Stimulated activated CD8-positive, alpha-beta memory T cell treated with anti-CD3 and anti-CD28 coated beads, Interleukin-15, amount 100 ng/mL, for 48 hours (primary cell): ENCODE results near the gene PSMG1.
"Not testable (repeated sequence)": the region's sequence is repeated elsewhere in the genome, so short reads cannot be mapped to it uniquely, and the experiment has no call there.

Experiments used
- DNase-seq, 2 donors: peaks; one replicate each; pipeline ENCODE4 v3.0.0-alpha.2; 2020; ENCODE audit warnings: low read depth in 2 of 2

PSMG1 gene, protein sequence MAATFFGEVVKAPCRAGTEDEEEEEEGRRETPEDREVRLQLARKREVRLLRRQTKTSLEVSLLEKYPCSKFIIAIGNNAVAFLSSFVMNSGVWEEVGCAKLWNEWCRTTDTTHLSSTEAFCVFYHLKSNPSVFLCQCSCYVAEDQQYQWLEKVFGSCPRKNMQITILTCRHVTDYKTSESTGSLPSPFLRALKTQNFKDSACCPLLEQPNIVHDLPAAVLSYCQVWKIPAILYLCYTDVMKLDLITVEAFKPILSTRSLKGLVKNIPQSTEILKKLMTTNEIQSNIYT

DNA sequence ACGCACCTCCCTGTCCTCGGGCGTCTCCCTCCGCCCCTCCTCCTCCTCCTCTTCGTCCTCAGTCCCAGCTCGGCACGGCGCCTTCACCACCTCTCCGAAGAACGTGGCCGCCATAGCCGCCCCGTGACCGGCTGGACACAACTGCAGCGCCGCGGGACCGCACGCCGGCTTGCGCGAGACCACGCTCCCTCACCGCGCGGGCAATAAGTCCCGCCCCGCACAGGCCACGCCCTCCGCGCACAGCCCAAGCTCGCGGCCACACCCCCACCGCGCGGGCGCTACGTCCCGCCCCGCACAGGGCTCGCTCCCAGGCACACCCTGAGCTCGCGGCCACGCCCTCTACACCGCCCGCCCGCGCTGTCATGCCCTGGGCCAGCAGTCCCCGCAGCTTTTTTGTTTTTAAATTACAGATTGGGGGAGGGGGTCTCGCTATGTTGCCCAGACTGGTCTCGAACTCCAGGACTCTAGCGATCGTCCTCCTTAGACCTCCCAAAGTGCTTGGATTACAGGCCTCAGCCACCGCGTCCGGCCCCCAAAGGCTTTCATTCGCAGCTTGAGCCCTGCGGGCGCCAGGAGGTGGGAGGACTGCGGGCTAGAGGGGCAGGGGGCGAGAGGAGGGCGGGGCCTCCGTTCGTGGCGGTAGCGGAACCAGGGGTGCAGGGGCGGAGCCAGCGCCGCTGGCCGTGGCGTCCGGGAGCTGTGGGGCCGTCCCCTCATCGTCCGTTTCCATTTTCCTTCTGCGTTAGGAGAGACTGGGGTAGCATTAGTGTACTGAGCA lies at the start of gene PSMG1:
PSMG1 (minus strand) TSS at position 180 of the 778 bp plus-strand sequence; CDS start at position 114, 66 bp downstream.
- DNase-seq, result peak; percentile 91 to 92

DNA sequence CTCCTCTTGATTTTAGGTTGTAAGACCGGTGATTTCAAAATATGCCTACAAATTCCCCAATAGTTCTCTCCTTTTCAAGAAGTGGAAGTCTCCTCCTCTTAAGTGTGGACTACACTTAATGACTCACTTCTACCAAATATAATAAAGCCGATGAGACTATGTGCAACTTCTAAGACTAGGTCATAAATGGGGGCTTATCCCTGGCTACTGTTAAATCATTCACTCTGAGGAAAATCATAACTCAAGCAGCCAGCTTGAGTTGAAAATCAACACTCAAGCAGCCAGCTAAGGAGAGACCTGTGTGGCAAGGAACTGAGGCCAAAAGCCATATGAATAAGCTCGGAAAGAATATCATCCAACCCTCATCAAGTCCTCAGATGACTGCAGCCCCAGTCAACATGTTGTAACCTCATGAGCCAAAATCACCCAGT lies 49.6 kb upstream of the PSMG1 start:
- no peak for DNase-seq

DNA sequence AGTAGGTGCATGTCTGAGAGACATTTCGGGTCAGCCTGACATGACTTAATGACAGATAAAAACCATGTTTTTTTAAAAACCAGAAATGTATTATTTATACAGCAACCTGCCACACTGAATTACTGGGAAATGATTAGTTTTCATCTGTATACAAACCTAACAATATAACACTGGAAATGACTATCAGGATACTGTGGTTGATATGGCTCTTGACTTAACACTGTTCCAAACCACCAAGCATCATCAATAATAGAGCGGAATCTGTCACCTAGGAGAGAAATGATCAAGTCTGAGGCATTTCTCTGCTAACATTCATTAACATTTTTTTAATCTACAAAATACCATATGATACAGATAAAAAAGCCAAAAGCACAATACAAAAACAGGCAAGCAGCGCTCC lies 41.7 kb upstream of the PSMG1 start:
- DNase-seq, result no peak

DNA sequence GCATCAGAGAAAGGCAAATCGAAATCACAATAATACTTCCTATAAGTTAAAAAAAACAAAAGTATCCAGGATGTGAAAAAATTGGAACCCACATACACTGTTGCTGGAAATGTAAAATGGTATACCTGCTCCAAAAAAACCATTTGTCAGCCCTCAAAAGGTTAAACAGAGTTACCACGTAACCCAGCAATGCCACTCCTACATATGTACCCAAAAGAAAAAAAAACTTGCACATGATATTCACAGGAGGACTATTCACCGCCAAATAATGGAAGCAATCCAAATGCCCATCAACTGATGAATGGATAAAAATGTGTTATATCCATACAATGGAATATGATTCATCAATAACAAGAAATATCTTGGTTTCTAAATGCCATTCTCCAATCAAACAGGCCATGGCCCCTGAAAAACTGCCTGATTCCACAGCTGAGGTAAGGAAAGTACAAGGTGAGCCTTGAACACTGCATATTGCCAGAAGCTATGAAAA lies 38.8 kb upstream of the PSMG1 start:
- DNase-seq, result no peak

DNA sequence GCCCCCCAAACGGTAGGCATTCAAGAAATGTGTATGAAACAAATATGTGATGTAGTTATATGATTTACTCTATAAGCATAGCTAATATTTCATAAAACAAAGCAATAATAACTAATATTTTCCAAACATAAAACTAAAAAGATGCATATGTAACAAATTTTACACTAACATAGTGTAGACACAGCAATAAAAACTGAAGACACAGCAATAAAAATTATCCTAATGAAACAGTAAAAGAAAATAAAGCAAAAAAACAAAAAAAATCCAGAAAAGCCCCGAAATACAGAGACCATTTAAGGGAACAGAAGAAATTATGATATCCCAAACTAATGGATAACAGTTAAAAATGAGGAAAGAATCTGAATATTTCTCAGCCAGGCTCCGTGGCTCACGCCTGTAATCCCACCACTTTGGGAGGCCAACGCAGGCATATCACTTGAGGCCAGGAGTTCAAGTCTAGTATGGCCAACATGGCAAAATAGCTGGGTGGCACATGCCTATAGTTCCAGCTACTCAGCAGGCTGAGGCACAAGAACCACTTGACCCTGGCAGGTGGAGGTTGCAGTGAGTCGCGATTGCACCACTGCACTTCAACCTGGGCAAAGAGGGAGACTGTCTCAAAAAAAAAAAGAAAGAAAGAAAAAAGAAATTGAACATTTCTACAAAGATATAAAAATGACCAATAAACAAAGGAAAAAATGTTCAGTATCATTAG lies 38.2 kb upstream of the PSMG1 start:
- no peak for DNase-seq

DNA sequence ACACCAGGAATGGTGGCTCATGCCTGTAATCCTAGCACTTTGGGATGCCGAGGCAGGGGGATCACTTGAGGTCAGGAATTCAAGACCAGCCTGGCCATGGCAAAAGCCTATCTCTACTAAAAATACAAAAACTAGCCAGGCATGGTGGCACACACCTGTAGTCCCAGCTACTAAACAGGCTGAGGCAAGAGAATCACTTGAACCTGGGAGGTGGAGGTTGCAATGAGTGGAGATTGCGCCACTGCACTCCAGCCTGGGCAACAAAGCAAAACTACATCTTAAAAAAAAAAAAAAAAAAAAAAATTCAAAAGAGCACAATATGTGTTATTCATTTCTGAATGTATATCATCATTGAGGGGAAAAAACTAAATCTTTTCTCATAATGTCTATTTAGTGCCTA lies 37.6 kb upstream of the PSMG1 start:
- not testable (repeated sequence) for DNase-seq

DNA sequence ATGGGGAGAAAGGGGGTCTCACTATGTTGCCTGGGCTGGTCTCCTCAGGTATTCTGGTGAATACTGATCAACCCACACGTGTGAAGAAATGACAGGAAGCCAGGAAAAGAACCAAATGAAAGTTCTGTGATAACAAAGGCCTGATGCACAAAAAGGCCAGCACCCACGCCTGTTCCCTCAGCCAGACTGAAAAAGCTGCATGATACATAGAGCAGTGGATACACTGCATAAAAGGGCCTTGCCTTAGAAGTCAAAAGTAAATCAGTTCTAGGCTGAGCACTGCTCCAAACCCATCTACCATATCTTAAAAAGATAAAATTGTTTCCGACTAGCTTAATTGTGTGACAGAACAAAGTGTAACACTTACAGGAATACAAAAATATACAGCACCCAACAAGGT lies 36.9 kb upstream of the PSMG1 start:
- no peak for DNase-seq

DNA sequence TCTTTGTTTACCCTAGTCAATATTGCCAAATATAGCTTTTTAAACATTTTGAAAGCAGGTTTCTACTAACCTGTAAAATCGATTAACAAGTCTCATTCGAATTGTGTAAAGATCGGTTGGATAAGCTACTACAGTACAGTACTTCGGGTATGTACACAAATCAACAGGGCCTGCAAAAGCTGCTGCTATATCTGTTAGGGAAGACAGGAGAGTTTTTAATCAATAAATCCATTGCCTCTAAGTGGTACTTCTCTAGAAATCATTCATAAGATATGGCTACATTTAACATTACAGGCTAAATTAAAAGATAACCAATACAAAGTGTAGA lies 34.8 kb upstream of the PSMG1 start:
- DNase-seq, result no peak

DNA sequence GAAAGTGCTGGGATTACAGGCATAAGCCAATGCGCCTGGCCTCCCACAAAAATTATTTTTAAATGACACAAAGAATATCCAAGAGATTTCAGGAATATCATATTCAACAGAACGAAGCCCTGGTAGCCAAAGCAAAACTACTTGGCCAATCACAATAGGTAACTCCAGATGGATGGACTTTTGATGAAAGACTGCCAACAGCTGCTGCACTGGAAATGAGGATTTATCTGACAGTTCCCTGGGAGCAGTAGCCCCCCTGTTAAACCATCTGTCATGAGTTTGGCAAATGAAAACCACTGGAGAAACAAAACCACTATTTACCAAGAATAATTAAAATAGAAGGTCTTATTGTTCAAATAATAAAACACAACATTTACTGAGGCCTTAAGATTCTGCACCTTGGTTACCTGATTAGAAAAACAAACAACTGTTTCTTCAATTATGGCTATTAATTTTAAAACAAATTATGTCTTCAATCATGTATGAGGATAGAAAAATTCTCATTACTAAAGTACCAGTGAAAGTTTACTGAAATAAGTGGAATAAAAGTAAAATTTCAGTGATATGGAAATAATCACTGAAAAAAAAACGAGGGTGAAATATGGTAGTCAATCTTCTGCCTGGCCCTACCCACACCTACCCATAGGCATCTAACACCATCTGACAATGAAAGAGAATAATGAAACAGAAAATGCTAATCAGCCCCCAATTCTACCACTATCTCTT lies 34.3 kb upstream of the PSMG1 start:
- no peak for DNase-seq

DNA sequence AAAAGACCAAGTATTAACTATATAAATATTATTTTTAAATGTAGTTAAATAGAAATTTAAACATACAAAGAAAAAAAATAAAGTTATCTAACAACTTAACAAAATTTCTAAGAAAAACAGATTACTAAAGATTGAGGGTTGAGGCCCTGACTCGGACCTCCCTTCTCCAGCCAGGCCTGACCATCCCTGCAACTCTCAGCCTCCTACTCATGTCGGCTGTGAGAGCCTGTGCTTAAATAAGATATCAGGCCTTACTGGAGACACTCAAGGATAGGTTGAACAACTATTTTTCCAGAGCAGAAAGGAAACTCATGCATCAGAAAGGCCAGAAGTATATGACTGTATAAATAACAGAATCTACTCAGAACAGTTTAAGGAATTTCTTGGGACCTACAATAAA lies 33.0 kb upstream of the PSMG1 start:
- DNase-seq, result no peak

DNA sequence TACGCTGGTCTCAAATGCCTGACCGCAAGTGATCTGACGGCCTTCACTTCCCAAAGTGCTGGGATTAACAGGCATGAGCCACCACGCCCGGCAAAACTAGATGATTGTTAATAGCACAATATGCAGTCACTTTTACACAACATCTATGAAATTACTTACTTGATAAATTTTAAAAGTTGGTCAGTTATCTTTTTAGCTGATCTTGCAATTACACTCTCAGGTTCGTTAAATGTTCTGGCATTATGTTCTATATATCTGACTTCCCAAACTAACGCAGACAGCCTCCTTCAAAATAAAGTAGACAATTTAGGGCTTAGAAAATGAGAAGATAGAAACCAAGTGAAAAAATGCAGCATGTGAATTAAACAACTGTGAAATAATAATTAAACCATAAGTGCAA lies 31.8 kb upstream of the PSMG1 start:
- DNase-seq, result no peak

DNA sequence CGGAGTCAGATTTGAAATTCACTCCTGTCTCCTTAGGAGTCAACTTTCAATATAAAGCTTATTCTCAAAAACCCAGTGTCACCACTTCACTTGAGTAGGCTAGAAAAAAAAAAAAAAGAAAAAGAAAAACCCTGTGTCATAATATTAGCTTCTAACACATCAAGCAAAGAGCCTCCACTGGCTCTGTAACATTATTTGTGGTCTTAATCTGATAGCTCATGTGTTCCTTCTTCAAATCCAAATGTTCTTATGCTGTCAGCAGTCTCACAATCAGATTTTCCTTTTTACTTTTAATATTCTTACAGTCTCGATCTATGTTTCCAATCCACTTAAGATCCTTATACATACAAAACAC lies 26.1 kb upstream of the PSMG1 start:
- DNase-seq, result no peak

DNA sequence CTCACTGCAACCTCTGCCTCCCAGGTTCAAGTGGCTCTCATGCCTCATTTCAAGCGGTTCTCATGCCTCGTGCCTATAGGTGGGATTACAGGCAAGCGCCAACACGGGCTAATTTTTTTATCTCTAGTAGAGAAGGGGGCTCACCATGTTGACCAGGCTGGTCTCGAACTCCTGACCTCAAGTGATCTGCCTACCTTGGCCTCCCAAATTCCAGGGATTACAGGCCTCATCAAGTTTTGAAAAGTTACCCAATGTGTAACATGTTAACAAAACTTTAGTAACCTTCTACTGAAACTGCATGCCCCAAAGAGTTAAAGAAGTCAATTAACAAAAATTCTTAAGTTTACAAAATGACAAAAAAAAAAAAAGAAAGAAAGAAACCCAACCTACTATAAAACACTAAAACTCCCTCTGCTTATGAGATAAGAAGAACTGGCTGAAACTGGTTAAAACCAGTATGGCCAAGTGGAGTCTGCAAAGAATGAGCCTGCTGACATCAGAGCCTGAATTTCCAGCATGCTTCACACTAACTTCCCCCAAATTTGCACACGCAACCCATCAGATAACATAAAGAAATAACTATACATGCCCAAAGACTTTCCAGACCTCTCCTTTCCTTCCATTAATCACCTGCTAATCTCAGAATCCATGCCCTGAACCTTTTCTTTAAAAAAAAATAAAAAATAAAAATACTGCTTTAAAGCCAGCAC lies 25.5 kb upstream of the PSMG1 start:
- no peak for DNase-seq

DNA sequence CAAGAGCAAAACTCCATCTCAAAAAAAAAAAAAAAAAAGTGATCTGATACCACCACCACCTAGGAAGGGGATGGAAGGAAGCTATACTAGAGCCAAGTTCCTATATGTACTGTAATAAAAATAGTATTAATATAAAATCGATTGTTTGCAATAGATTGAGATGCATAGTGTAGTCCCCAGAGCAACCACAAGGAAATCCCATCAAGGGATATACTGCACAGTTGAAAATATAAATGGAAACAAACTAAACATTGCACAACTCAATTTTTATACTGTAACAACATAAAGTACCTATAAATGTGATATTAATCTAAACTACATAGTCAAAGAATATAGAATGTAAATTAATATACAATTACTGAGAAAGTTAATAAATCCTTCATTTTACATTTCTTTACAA lies 20.9 kb upstream of the PSMG1 start:
- no peak for DNase-seq

DNA sequence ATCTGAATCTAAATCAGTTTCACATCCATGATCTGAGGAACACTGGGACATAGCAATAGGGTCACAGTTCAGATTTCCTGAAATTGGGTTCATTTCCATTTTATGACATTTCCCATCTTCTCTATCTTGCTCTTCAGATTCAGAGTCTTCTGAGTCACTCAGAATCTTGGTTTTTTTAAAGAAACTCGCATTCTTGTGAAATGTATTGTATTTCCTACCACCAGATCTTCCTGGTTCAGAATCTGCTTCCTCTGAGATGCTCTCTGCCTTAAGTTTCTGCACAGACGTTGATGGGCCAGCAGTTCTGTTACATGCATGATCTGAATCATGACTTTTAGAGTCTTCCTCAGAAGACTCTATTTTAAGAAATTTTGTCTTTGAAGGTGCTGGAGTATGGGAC lies 15.5 kb upstream of the PSMG1 start:
- no peak for DNase-seq

DNA sequence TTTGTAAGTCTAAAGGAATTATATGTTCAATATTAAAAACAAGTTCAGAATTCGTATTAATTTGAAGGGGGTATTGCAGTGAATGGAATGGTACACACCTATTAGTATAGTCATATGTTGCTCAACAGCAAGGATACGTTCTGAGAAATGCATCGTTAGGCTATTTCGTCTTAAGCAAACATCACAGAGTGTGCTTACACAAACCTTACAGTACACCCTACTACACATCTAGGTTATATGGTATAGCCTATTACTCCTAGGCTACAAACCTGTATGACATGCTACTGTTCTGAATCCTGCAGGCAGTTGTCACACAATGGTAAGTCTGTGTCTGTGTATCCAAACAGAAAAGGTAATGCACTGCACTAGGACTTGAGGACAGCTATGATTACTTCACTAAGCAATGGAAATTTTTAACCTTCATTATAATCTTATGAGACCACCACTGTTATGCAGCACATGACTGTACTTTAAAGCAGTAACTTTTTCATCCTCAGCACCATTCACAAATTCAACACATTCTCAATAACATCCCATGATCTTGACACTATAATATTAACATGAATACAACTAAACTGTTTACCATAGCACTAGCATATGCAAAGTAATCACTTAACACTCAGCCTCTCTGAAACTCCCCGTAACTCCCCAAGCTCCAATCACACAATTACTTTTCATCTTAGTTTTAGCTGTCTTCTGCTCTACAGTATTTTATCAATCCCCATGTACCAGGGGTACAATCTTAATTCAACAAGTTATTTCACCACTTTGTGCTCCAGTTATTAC lies 14.4 kb upstream of the PSMG1 start:
- no peak for DNase-seq

DNA sequence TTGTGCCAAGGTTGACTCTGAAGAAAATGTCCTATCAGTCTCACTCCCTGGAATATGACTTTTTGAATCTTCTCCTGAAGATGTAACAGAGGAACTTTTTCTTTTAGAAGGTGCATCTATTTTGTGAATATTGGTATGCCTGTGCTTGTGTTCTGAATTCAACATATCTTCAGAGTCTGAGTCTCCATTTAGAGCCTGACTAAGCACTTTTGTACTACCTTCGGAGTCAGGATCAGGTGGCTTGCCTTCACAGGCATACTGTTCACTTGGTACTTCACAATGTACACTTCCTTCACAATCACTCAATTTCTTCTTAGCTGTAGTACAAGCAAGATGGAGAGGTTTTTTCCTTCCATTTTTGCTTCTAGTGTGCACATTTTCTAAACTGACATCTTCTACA lies 13.6 kb upstream of the PSMG1 start:
- DNase-seq, result no peak

DNA sequence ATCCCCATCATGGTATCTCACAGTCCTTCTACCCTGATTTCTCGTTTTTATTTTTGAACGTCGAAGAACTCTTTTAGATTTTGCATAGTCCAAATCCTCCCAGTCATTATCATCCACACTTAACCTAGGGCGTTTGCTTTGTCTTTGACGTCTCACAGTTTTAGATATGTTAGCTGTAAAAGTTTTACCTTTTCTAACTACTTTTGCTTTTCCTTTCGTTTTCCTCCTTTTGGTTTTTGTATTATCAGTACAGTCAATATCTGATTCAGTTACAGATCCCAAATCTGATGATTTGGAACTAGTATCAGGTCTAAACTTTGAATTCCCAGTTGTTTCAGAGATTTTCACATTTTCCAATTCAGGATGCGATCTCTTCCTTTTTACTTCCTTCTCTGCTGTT lies 13.1 kb upstream of the PSMG1 start:
- DNase-seq, result no peak

DNA sequence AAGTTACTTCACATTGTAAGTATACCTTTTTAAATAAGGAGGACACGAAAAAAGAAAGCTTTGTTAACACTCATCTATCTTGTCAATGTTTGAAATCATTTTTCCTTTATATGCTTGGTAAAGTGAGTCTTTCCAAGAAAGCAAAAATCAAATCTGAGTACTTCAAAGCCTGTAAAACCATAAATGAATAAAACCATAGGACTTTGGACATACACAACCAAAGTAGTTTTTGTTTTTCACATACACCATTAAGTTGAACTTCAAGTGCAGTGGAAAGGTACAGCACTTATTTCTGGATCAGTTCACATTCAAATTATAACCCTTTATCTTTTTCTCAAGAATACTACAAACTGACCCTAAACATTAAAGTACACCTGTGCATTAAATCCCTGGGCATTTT lies 10.1 kb upstream of the PSMG1 start:
- no peak for DNase-seq

DNA sequence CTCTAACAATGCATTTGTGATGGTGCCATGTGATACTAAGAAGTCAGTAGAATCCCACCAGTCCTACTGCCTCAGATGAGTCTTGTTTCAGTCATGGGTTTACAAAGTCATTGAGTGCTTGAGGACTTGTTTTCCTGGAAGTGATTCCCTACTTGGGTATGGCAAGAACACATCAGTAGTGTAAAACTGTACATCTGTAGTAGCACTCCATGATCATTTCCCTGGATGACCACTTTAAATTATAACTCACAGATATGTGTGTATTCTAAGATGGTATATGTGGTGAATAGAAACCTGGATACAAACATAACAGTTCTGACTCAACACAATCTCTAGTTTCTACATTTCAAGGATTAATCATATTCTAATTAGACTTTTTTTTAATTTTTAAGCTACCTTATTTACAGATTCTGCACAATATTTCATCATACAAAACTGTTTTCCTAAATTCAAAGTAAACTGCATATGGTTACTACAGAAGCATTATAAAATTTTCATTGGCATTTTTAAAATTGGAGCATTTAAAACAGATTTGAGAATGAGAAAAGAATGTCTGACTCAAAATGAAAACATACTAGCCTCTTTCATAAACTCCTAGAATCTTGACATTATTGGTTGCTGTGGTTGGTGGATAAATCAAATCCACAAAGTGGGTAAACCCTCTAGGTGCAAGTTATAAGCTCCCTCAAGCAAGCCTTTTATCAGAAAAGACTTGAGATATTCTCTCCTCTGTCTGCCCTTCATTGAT lies 6.8 kb upstream of the PSMG1 start:
- DNase-seq, result no peak
